Fibroblast of lung (primary cell): ENCODE results near the gene MYADM. TPM values are rescaled to one million over a fixed set of nuclear protein-coding genes. Genes with fewer than 3 reads are reported as not detected.
A peak's percentile ranks its signal among the peaks of the same experiment; 100 is the strongest.
"Not testable (repeated sequence)": the region's sequence is repeated elsewhere in the genome, so short reads cannot be mapped to it uniquely, and the experiment has no call there.

ENCODE experiments used
- DNase-seq, 2 donors: peaks; one replicate each; pipeline versions ENCODE4 v3.0.0 to v3.0.0-alpha.2; 2010; ENCODE audit warnings: low read depth in 2 of 2
- H2AFZ ChIP-seq: 2 replicates; pipeline ENCODE4 v1.5.1; 2012; ENCODE audit warnings: low read length, control low read depth, inconsistent platforms
- H3K27ac ChIP-seq: 2 replicates; pipeline ENCODE4 v1.5.1; 2011; ENCODE audit warnings: low read length, control low read depth; ENCODE audit not compliant: insufficient read depth
- H3K27me3 ChIP-seq: 2 replicates; pipeline ENCODE4 v1.5.1; 2011; ENCODE audit warnings: mild to moderate bottlenecking, low read length; ENCODE audit not compliant: control insufficient read depth, insufficient read depth
- H3K36me3 ChIP-seq: 2 replicates; pipeline ENCODE4 v1.5.1; 2011; ENCODE audit warnings: low read length; ENCODE audit not compliant: control insufficient read depth, insufficient read depth
- H3K4me1 ChIP-seq: 2 replicates; pipeline ENCODE4 v1.5.1; 2011; ENCODE audit warnings: low read length; ENCODE audit not compliant: control insufficient read depth, insufficient read depth; ENCODE audit errors: extremely low read depth
- H3K4me2 ChIP-seq: 2 replicates; pipeline ENCODE4 v1.5.1; 2011; ENCODE audit warnings: low read length, control low read depth; ENCODE audit not compliant: insufficient read depth; ENCODE audit errors: extremely low read depth
- H3K4me3 ChIP-seq, 4 experiments: fragments of 200-600 bp in 1 of 4; sonication (generic) in 1 of 4; replicated peaks in 1 of 4; 2 replicates each; pipeline ENCODE4 v1.5.1; 2011 to 2016; ENCODE audit warnings: low read length in 4 of 4, low read depth in 3 of 4, mild to moderate bottlenecking in 3 of 4, control low read depth in 2 of 4, inconsistent platforms in 1 of 4, mixed read lengths in 1 of 4; ENCODE audit not compliant: insufficient read depth in 1 of 4; ENCODE audit errors: control extremely low read depth in 1 of 4
- H3K79me2 ChIP-seq: 2 replicates; pipeline ENCODE4 v1.5.1; 2012; ENCODE audit warnings: mild to moderate bottlenecking, low read length, inconsistent platforms; ENCODE audit not compliant: control insufficient read depth, insufficient read depth
- H3K9ac ChIP-seq: 2 replicates; pipeline ENCODE4 v1.5.1; 2011; ENCODE audit warnings: mild to moderate bottlenecking, low read length, control low read depth; ENCODE audit not compliant: insufficient read depth
- H3K9me3 ChIP-seq: 2 replicates; pipeline ENCODE4 v1.5.1; 2012; ENCODE audit warnings: low read depth, low read length; ENCODE audit not compliant: control insufficient read depth, insufficient read depth
- H4K20me1 ChIP-seq: 2 replicates; pipeline ENCODE4 v1.5.1; 2011; ENCODE audit warnings: low read length; ENCODE audit not compliant: control insufficient read depth, insufficient read depth; ENCODE audit errors: extremely low read depth
- EZH2 ChIP-seq: IDR thresholded peaks from 2 replicates; pipeline ENCODE4 v1.5.1; 2012; ENCODE audit warnings: low read length, control low read depth, mild to moderate bottlenecking; ENCODE audit errors: missing control alignments
- polyA plus RNA-seq, 2 donors: library from polyadenylated mRNA; depleted of rRNA in 1 of 2; stranded (reverse) in 1 of 2; unstranded in 1 of 2; fragments of >200 nt; gene quantifications; 2 replicates each; pipeline ENCODE4 v1.2.1, GENCODE V29; 2011 to 2012; ENCODE audit warnings: missing spikeins in 1 of 2
- total RNA-seq: library from RNA; depleted of rRNA; stranded (reverse); fragments of >200 nt; gene quantifications from 2 replicates; pipeline ENCODE4 v1.2.1, GENCODE V29; 2014
- TF ChIP-seq, protein P1 (sequence below), 2 donors: IDR thresholded peaks in 1 of 2; conservative IDR thresholded peaks in 1 of 2; 1 replicate in 1 of 2; 2 replicates in 1 of 2; pipeline ENCODE4 v1.5.1; 2011 to 2012; ENCODE audit warnings: low read length in 2 of 2, control low read depth in 1 of 2, inconsistent platforms in 1 of 2, low read depth in 1 of 2, mild to moderate bottlenecking in 1 of 2

The MYADM gene
- total and polyA plus RNA-seq, 2 donors (not counting 1 experiment from before 2014, with no cell fraction given) = 9.1 to 51.5 TPM

DNA sequence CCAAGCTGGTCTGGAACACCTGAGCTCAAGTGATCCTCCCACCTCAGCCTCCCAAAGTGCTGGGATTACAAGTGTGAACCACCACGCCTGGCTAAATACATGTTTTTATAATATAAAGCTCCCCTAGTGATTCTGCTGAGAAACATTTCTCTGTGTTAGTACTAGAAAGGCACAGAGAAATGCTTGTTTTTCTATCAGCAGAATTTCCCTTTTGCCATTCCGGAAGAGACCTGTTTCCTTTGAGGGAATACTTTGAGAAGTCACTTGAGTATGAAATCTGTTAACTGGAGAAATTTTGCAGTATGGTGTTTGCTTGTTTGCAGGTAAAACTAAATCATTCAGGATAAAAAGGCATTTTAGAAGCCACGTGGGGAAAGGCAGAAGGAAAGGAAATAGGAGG, 39.2 kb upstream of the MYADM start:
- no peak for TF ChIP-seq EZH2
- TF ChIP-seq, protein P1, sequence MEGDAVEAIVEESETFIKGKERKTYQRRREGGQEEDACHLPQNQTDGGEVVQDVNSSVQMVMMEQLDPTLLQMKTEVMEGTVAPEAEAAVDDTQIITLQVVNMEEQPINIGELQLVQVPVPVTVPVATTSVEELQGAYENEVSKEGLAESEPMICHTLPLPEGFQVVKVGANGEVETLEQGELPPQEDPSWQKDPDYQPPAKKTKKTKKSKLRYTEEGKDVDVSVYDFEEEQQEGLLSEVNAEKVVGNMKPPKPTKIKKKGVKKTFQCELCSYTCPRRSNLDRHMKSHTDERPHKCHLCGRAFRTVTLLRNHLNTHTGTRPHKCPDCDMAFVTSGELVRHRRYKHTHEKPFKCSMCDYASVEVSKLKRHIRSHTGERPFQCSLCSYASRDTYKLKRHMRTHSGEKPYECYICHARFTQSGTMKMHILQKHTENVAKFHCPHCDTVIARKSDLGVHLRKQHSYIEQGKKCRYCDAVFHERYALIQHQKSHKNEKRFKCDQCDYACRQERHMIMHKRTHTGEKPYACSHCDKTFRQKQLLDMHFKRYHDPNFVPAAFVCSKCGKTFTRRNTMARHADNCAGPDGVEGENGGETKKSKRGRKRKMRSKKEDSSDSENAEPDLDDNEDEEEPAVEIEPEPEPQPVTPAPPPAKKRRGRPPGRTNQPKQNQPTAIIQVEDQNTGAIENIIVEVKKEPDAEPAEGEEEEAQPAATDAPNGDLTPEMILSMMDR (conservative IDR thresholded peaks at IDR 0.05 in 1 of 2, IDR thresholded peaks at IDR 0.05 in 1 of 2; ENCODE audit: low read depth in 1 of 2, low read length in 2 of 2) = no peak
- no peaks in the 10 kb centered on the region for H3K36me3 ChIP-seq
- DNase-seq = no peak
- H3K4me3 ChIP-seq = no peak overlapping the region
- no peaks in the 10 kb centered on the region for H3K79me2 ChIP-seq
- no peak overlapping the region for H2AFZ ChIP-seq
- H3K4me2 ChIP-seq = no peak overlapping the region
- H3K27me3 ChIP-seq = no peaks in the 10 kb centered on the region
- no peaks in the 10 kb centered on the region for H3K9me3 ChIP-seq
- no peaks in the 10 kb centered on the region for H3K4me1 ChIP-seq
- H3K27ac ChIP-seq = no peak overlapping the region
- H4K20me1 ChIP-seq = no peaks in the 10 kb centered on the region
- H3K9ac ChIP-seq = no peak overlapping the region

DNA sequence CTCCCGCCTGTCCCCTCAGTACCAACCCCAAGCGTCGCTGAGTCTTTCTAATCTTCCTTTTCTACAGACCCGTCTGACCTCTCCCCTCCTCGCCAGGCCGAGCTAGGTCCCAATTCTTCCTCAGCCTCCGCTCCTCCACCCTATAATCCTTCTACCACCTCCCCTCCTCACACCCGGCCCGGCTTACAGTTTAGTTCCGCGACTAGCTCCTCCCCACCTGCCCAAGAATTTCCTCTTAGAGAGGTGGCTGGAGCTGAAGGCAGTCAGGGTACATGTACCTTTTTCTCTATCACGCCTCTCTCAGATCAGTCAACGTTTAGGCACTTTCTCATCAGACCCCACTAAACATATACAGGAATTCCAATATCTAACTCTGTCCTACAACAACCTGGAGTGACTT, 34.8 kb upstream of the MYADM start:
- H3K4me1 ChIP-seq, H4K20me1 ChIP-seq, DNase-seq, H3K27me3 ChIP-seq, H3K4me2 ChIP-seq, H2AFZ ChIP-seq, H3K36me3 ChIP-seq, H3K27ac ChIP-seq, H3K9ac ChIP-seq, H3K4me3 ChIP-seq, H3K9me3 ChIP-seq, H3K79me2 ChIP-seq: not testable (repeated sequence)

DNA sequence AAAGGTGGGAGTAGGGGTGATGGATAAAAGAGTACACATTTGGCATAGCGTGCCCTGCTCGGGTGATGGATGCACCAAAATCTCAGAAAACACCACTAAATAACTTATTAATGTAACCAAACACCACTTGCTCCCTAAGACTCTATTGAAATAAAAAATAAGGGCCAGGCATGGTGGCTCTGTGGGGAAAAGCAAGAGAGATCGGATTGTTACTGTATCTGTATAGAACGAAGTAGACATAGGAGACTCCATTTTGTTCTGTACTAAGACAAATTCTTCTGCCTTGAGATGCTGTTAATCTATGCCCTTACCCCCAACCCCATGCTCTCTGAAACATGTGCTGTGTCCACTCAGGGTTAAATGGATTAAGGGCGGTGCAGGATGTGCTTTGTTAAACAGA, 29.2 kb upstream of the MYADM start:
- H3K79me2 ChIP-seq = not testable (repeated sequence)

DNA sequence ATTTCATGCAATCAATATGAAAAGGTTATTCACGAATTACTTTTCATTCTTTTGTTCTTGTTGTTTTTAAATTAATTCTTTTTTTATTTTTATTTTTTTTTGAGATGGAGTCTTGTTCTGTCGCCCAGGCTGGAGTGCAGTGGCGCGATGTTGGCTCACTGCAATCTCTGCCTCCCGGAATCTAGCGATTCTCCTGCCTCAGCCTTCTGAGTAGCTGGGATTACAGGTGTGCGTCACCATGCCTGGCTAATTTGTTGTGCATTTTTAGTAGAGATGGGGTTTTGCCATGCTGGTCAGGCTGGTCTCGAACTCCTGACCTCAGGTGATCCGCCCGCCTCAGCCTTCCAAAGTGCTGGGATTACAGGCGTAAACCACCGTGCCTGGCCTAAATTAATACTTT, 27.4 kb upstream of the MYADM start:
- H4K20me1 ChIP-seq, H2AFZ ChIP-seq, H3K4me3 ChIP-seq, H3K4me2 ChIP-seq, H3K9me3 ChIP-seq, H3K27me3 ChIP-seq, H3K4me1 ChIP-seq, DNase-seq, H3K9ac ChIP-seq, H3K27ac ChIP-seq, H3K79me2 ChIP-seq, H3K36me3 ChIP-seq: not testable (repeated sequence)

More for the DNA sequence above, 29.2 kb upstream of the MYADM start:
- H3K4me1 ChIP-seq, H3K36me3 ChIP-seq, H3K27ac ChIP-seq, H4K20me1 ChIP-seq, H3K4me2 ChIP-seq, H3K9ac ChIP-seq, DNase-seq, H2AFZ ChIP-seq, H3K27me3 ChIP-seq, H3K9me3 ChIP-seq, H3K4me3 ChIP-seq: not testable (repeated sequence)

DNA sequence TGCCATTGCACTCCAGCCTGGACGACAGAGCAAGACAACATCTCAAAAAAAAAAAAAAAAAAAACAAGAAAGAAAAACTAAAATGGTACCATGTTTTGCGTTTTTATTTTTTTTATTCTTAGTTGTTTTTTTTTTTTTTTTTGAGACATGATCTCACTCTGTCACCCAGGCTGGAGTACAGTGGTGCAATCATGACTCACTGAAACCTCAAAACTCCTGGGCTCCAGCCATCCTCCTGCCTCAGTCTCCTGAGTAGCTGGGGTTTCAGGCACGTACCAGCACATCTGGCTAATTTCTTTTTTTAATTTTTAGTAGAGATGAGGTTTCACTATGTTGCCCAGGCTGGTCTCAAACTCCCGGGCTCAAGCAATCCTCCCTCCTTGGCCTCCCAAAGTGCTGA, 26.8 kb upstream of the MYADM start:
- H4K20me1 ChIP-seq, H3K27me3 ChIP-seq, H3K9ac ChIP-seq, H3K36me3 ChIP-seq, H3K27ac ChIP-seq, H3K4me1 ChIP-seq, H3K4me3 ChIP-seq, H3K4me2 ChIP-seq, H3K79me2 ChIP-seq, H2AFZ ChIP-seq, H3K9me3 ChIP-seq: not testable (repeated sequence)
- peak; percentile 88 to 89 for DNase-seq
